Neutrophil (primary cell): ENCODE results near the gene FBXO5.

ENCODE experiments used
- H3K27ac ChIP-seq: fragments of 200-600 bp; sonication (generic); 2 replicates; pipeline ENCODE4 v1.5.1; 2016; ENCODE audit warnings: mild to moderate bottlenecking, moderate library complexity
- H3K27me3 ChIP-seq: fragments of 200-600 bp; sonication (generic); 2 replicates; pipeline ENCODE4 v1.6.0; 2016; ENCODE audit warnings: mild to moderate bottlenecking
- H3K36me3 ChIP-seq: fragments of 200-600 bp; sonication (generic); 2 replicates; pipeline ENCODE4 v1.5.1; 2017
- H3K4me1 ChIP-seq, 2 experiments: fragments of 200-600 bp in 1 of 2; sonication (generic) in 1 of 2; 1 replicate in 1 of 2; 2 replicates in 1 of 2; pipeline versions ENCODE4 v1.5.1 to v1.6.1; 2013 to 2016; ENCODE audit warnings: low read depth in 1 of 2, low read length in 1 of 2, mild to moderate bottlenecking in 1 of 2, moderate library complexity in 1 of 2; ENCODE audit not compliant: control insufficient read depth in 1 of 2, insufficient read depth in 1 of 2
- H3K4me3 ChIP-seq, 2 experiments: fragments of 200-600 bp in 1 of 2; sonication (generic) in 1 of 2; 1 replicate in 1 of 2; 2 replicates in 1 of 2; pipeline ENCODE4 v1.5.1; 2013 to 2016; ENCODE audit warnings: low read depth in 1 of 2, low read length in 1 of 2, mild to moderate bottlenecking in 1 of 2, moderate library complexity in 1 of 2
- H3K9me3 ChIP-seq: fragments of 200-600 bp; sonication (generic); 2 replicates; pipeline ENCODE4 v1.5.1; 2016
- TF ChIP-seq, protein P1 (sequence below): fragments of 200-600 bp; sonication (generic); IDR thresholded peaks from 2 replicates; pipeline ENCODE4 v1.5.1; 2016; ENCODE audit warnings: antibody characterized with exemption

The FBXO5 gene

GRCh38 chr6:152941746-152942145, 41.1 kb downstream of the FBXO5 start:
- no peak overlapping the region for H3K4me3 ChIP-seq
- H3K36me3 ChIP-seq, result no peaks in the 10 kb centered on the region
- no peaks in the 10 kb centered on the region for H3K9me3 ChIP-seq
- H3K27me3 ChIP-seq, result peaks cover 34% of the 10 kb centered on the region
- H3K27ac ChIP-seq, result no peak overlapping the region
- peaks cover 0 to 8% of the 10 kb centered on the region in 2 experiments for H3K4me1 ChIP-seq
- TF ChIP-seq, protein P1, sequence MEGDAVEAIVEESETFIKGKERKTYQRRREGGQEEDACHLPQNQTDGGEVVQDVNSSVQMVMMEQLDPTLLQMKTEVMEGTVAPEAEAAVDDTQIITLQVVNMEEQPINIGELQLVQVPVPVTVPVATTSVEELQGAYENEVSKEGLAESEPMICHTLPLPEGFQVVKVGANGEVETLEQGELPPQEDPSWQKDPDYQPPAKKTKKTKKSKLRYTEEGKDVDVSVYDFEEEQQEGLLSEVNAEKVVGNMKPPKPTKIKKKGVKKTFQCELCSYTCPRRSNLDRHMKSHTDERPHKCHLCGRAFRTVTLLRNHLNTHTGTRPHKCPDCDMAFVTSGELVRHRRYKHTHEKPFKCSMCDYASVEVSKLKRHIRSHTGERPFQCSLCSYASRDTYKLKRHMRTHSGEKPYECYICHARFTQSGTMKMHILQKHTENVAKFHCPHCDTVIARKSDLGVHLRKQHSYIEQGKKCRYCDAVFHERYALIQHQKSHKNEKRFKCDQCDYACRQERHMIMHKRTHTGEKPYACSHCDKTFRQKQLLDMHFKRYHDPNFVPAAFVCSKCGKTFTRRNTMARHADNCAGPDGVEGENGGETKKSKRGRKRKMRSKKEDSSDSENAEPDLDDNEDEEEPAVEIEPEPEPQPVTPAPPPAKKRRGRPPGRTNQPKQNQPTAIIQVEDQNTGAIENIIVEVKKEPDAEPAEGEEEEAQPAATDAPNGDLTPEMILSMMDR, result no peak

DNA sequence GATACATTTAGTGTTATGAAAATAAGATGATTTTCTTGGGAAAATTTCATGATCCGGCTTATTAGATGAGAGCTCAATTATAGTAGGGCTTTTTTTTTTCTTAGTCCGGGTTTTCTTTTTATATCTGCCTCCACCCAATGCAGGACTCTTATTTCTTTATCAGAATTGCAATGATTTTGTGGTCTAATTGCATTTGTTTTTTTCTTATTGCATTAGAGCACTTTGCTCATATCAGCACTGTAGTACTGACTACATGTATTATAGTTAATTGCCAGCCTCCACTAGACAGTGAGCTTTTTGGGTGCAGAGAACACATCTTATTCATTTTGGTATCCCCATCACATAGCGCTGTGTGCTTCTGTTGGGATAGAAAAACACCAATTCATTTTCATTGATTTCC, 50.0 kb downstream of the FBXO5 start:
- H3K4me1 ChIP-seq, result no peaks in the 10 kb centered on the region
- H3K27me3 ChIP-seq, result peaks cover 33% of the 10 kb centered on the region
- TF ChIP-seq, protein P1, result no peak
- H3K4me3 ChIP-seq, result no peak overlapping the region
- H3K27ac ChIP-seq, result no peak overlapping the region
- no peaks in the 10 kb centered on the region for H3K9me3 ChIP-seq
- no peaks in the 10 kb centered on the region for H3K36me3 ChIP-seq

DNA sequence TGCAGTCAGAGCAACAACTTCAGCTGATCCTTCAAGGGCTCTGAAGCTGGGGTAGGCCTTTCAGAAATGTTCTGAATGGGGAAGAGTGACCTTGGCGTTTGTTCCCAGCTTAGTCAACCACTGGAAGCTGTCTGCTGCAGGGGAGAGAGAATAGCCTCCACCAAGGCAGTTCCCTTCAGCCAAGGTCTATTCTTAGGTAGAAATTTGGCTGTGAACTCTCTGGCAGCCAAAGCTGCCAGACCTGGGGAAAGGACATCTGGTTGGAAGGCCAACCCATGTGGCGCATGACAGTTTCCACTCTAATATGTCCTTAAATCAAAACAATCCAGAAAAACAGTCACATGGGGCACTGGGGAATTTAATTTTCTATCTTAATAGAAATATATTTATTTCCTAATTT, 60.1 kb downstream of the FBXO5 start:
- Histone ChIP-seq H3K4me1 (no peaks in the 10 kb centered on the region), H3K4me3 (no peak overlapping the region), H3K36me3 (no peaks in the 10 kb centered on the region), H3K27ac (no peak overlapping the region), H3K27me3 (no peaks in the 10 kb centered on the region), H3K9me3 (no peaks in the 10 kb centered on the region)
- TF ChIP-seq, protein P1, result no peak
